SK-N-MC (cell line): ENCODE data around the gene DVL1.

Experiments
- EZH2 ChIP-seq: fragments of 200-600 bp; sonication (generic); IDR thresholded peaks from one replicate; pipeline ENCODE4 v1.6.1; 2017; ENCODE audit warnings: antibody characterized with exemption
- FOXP2 ChIP-seq: optimal IDR thresholded peaks from 2 replicates; pipeline ENCODE3; 2011; ENCODE audit warnings: mild to moderate bottlenecking, moderate library complexity; ENCODE audit not compliant: insufficient read depth; ENCODE audit errors: extremely low read length, control extremely low read depth
- POLR2AphosphoS5 ChIP-seq: IDR thresholded peaks from 2 replicates; pipeline ENCODE4 v1.6.1; 2012; ENCODE audit warnings: mild to moderate bottlenecking, low read depth, low read length, borderline replicate concordance

DNA sequence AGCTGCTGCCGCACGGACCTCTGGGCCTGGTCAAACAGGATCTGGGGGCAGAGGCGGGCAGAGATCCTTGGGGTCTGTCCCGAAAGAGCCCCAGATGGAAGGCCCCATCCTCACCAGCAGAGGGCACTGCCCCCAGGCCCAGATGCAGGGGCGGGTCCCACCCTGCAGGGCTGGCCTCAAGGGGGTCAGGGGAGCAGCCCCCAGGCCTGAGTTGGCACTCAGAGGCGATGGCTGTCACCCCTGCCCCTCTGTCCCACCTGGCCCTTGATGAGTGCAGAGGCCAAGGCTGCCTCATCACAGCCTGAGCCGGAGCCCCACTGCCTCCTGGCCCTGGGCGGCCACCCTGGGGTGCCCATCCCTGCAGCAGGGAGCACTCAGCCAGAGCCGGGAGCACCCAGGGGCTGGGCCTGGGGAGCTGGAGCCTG, 47.2 kb downstream of the DVL1 start:
- TF ChIP-seq POLR2AphosphoS5 (no peak), EZH2 (no peak), FOXP2 (no peak)
